Activated CD8-positive, alpha-beta memory T cell treated with anti-CD3 and anti-CD28 coated beads for 24 hours (primary cell): ENCODE data around the gene RECK.

Source experiments
- DNase-seq: peaks from one replicate; pipeline ENCODE4 v3.0.0-alpha.2; 2020

The RECK gene

GRCh38 chr9:36029765-36030528 is 6.8 kb upstream of the RECK start:
- DNase-seq = no peak

GRCh38 chr9:36030871-36031270 is 5.8 kb upstream of the RECK start:
- no peak for DNase-seq

GRCh38 chr9:36031774-36032555 is 4.7 kb upstream of the RECK start:
- DNase-seq = no peak

- no peak for DNase-seq
Observed at GRCh38 chr9:36033788-36034187, 2.9 kb upstream of the RECK start.

GRCh38 chr9:36034234-36034633 is 2.5 kb upstream of the RECK start:
- DNase-seq = no peak

GRCh38 chr9:36035006-36035405 is 1.7 kb upstream of the RECK start:
- no peak for DNase-seq

GRCh38 chr9:36036253-36036779 is 397 bp upstream of the RECK start:
- no peak for DNase-seq

GRCh38 chr9:36037549-36038122 is 923 bp downstream of the RECK start:
- no peak for DNase-seq

GRCh38 chr9:36039121-36039520 is 2.4 kb downstream of the RECK start:
- no peak for DNase-seq

- DNase-seq = no peak
Observed at GRCh38 chr9:36039696-36040095, 3.0 kb downstream of the RECK start.

- DNase-seq = no peak
Observed at GRCh38 chr9:36040271-36040925, 3.7 kb downstream of the RECK start.

GRCh38 chr9:36041506-36041905 is 4.8 kb downstream of the RECK start:
- DNase-seq = no peak

GRCh38 chr9:36045610-36046009 is 8.9 kb downstream of the RECK start:
- DNase-seq = no peak

- no peak for DNase-seq
Observed at GRCh38 chr9:36046923-36047322, 10.2 kb downstream of the RECK start.

GRCh38 chr9:36049408-36049807 is 12.7 kb downstream of the RECK start:
- DNase-seq = no peak

GRCh38 chr9:36050476-36050875 is 13.8 kb downstream of the RECK start:
- DNase-seq = no peak

GRCh38 chr9:36051317-36051716 is 14.6 kb downstream of the RECK start:
- DNase-seq = no peak

- no peak for DNase-seq
Observed at GRCh38 chr9:36053971-36054370, 17.3 kb downstream of the RECK start.

- DNase-seq = no peak
Observed at GRCh38 chr9:36056896-36057295, 20.2 kb downstream of the RECK start.

- no peak for DNase-seq
Observed at GRCh38 chr9:36063804-36064447, 27.2 kb downstream of the RECK start.

GRCh38 chr9:36064448-36065037 is 27.8 kb downstream of the RECK start:
- DNase-seq = no peak

GRCh38 chr9:36074055-36074454 is 37.3 kb downstream of the RECK start:
- no peak for DNase-seq
